Measurements from ENCODE around the gene ZBTB18.

- TF ChIP-seq POLR2A (IDR thresholded peaks at IDR 0.05; ENCODE audit: low read length) (no peak), MAX (IDR thresholded peaks at IDR 0.05) (no peak), CTCF (IDR thresholded peaks at IDR 0.05) (no peak)
These were observed 38.5 kb downstream of the ZBTB18 start for GRCh38 chr1:244089561-244089960.
